ENCODE measurements around the gene RGS13. TPM values are rescaled to one million over a fixed set of nuclear protein-coding genes. Genes with fewer than 3 reads are reported as not detected.
"Not testable (repeated sequence)": the region's sequence is repeated elsewhere in the genome, so short reads cannot be mapped to it uniquely, and the experiment has no call there.

Gene RGS13
- total RNA-seq, 1 donor from 2014 or later: not detected

DNA sequence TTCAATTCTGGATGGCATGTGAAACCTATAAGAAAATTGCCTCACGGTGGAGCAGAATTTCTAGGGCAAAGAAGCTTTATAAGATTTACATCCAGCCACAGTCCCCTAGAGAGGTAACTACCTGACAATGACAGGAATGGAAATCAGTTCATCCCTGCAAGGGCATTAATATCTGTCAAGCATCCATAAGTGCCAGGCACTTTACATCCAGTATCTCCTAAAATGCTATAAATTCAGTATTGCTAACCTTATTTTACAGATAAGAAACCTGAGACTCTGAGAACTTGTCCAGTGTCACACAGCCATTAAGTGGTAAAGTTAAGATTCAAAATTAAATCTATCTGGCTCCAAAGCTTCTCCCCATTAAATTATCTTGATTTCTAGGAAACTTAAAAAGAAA, 22.3 kb downstream of the RGS13 start:
- ATAC-seq (no peak), DNase-seq (no peak)
- intact Hi-C loops (cut with micrococcal nuclease): no loop called here

DNA sequence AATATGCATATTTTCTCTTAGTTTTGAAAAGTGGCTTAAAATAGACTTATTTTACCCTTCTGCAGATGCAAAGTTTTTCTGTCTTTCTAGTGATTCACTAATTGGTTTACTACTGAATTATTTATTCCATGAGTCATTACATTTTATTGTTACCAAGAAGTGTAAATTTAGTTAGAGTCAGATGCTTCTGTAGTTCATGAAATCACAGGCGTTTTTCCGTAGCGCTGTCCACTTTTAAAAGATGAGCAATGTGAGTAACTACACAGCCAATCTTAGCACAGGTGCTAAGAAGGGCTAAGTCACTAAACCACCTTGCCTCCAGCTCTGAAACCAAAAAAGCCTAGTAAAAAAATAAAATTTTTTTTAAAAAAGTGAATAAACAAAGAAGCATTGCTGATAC, 24.7 kb downstream of the RGS13 start:
- intact Hi-C loops (cut with micrococcal nuclease): no loop called here
- ATAC-seq (no peak), DNase-seq (no peak)

DNA sequence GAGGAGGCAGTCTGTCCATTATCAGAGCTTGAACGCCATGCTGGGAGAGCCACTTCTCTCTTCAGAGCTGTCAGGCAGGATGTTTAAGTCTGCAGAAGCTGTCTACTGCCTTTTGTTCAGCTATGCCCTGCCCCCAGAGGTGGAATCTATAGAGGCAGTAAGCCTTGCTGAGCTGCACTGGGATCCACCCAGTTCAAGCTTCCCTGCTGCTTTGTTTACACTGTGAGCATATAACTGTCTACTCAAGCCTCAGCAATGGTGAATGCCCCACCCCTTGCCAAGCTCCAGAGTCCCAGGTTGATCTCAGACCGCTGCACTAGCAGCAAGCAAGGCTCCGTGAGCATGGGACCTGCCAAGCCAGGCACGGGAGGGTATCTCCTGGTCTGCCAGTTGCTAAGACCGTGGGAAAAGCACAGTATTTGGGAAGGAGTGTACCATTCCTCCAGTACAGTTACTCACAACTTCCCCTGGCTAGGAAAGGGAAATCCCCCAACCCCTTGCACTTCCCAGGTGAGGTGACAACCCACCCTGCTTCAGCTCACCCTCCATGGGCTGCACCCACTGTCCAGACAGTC, 32.5 kb downstream of the RGS13 start:
- ATAC-seq: no peak
- intact Hi-C loops (cut with micrococcal nuclease): no loop called here
- DNase-seq: no peak

DNA sequence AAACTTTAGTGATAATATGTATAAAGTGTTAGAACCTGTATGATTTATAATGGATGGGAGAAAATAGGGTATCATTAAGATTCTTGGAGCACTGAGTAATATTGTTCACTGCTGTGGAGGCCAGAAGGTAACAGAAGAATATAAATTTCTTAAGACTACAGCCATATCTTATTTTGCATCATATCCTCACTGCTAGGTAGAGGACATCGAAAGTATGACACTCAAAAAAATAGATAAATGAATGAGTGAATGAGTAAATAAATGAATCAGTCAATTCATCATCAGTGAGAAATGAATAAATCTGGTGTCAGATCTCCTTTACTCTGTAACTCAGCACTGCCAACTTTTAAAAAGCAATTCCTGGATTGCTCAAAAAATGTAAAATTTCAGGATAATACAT, 33.2 kb downstream of the RGS13 start:
- ATAC-seq: no peak
- intact Hi-C loops (cut with micrococcal nuclease): no loop called here

DNA sequence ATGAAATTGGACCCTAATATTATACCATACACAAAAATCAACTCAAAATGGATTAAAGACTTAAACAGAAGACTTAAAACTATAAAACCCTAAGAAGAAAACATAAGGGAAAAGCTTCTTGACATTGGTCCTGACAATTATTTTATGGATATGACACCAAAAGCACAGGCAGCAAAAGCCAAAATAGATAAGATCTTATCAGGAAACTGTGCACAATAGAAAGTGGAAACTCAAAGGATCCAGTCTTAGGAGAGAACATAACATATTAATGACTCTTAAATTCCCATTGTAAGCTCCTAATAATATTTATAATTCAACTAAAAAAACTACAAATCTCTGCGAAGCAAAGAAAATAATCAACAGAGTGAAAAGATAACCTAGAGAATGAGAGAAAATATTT, 39.8 kb downstream of the RGS13 start:
- no peak for DNase-seq
- intact Hi-C loops (cut with micrococcal nuclease): no loop called here

More for the DNA sequence above, 33.2 kb downstream of the RGS13 start:
- DNase-seq: no peak

DNA sequence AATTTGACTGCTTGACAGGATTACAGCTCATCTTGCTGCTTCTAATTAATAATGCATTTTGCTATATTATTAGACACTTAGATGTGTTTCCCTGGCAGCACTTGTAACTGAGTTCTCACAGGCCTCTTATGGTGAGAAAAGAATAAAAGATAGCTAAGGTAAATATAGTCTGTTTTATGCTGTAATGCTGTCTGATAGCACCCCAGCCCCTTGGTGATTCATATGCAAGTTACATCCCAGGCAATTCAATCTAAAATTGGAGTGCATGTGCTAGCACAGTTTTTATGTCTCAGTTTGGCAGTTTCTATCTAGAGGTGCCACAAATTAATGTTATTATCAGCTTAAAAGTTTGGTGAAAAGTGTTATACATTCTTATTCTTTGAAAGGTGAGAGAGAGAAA, 42.2 kb downstream of the RGS13 start:
- DNase-seq (no peak), ATAC-seq (no peak)
- intact Hi-C loops (cut with micrococcal nuclease): no loop called here

More for the DNA sequence above, 39.8 kb downstream of the RGS13 start:
- ATAC-seq: no peak

DNA sequence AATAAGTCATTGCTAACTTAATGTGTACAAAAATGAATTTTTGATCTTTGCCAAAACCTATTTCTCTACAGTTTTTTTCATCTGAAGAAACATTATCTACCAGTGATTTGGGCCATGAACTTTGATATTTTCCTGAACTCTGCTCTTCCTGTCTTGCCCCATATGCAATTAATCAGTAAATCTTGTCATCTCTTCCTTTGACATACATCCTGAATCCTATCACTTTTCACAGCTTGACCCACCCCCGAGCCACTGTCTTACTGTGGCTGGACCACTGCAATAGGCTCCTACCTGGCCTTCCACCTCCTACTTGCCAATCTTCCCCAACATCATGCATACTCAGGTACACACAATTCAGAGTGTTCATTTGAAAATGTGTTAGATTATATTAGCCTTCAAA, 46.4 kb downstream of the RGS13 start:
- intact Hi-C loops (cut with micrococcal nuclease): no loop called here
- DNase-seq (no peak), ATAC-seq (no peak)

DNA sequence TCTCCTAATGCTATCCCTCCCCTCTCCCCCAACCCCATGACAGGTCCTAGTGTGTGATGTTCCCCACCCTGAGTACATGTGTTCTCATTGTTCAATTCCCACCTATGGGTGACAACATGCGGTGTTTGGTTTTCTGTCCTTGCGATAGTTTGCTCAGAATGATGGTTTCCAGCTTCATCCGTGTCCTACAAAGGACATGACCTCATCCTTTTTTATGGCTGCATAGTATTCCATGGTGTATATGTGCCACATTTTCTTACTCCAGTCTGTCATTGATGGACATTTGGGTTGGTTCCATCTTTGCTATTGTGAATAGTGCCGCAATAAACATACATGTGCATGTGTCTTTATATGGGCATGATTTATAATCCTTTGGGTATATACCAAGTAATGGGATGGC, 47.1 kb downstream of the RGS13 start:
- intact Hi-C loops (cut with micrococcal nuclease); ATAC-seq; DNase-seq: not testable (repeated sequence)

DNA sequence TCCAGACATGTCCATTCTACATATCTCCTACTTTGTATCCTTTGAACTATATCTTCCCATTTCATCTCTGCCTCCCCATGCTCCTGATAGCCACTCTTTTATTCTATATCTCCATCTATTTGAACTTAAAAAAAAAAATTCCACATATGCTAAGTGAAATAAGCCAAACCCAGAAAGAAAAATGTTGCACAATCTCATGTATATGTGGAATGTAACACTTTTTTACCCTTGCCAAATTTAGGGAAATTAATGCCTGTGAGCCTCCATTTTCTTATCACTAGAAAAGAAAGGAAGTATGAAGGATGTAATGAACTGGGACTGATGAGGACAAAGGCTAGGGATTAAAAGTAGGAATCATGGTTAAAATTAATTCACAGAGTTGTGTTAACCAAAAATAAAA, 53.5 kb downstream of the RGS13 start:
- DNase-seq: no peak
- no peak for ATAC-seq
- intact Hi-C loops (cut with micrococcal nuclease): no loop called here

DNA sequence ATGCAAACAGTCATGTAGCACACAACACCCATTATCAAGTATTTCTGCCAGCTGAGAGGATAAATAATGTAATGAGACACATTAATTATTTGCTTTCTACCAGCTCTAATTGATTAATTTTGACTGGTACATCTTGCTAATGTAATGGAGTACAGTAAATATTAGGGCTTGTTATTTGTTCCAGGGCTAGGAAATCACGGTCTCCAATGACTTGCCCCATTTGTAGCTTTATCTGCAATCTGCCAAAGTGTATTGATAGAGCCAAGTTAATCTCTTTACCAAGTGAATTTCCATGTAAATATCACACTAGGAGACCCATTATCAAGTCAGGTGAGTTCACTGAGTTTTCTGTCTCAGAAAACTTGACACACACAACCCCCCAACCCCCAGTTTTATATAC, 55.1 kb downstream of the RGS13 start:
- intact Hi-C loops (cut with micrococcal nuclease): no loop called here
- ATAC-seq: no peak
- no peak for DNase-seq

DNA sequence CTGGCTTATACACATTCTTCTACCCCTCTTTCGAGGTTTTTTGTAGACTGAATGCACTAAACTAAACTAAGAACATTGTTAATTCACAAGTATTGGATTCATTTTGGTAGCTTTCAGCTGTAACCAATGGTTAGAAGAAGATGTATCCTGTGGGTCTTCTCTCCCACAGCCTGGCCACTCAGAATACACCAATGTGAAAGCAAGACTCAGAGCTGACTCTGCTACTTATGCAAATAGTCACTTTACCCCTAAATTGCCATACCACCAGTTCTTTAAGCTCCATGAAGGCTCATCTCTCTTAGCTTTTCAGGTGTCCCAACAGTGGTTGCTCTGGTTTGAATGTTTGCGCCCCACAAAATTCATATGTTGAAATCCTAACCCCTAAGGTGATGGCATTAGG, 60.1 kb downstream of the RGS13 start:
- intact Hi-C loops (cut with micrococcal nuclease): no loop called here

DNA sequence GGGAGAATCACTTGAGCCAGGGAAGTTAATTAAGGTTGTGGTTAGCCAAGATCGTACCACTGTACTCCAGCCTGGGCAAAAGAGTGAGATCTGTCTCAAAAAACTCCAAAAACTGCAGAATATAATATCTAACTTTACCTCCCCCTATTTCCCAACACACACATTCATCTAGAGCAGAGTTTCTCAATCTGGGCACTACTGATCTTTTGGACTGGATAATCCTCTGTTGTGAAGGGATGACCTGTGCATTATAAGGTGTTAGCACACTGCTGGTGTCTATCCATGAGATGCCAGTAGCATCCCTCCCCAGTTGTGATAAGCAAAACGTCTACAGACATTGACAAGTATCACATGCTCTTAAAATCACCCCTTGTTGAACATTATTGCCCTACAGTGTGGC, 61.8 kb downstream of the RGS13 start:
- DNase-seq: no peak
- no peak for ATAC-seq
- intact Hi-C loops (cut with micrococcal nuclease): no loop called here

More for the DNA sequence above, 60.1 kb downstream of the RGS13 start:
- DNase-seq (no peak), ATAC-seq (no peak)

DNA sequence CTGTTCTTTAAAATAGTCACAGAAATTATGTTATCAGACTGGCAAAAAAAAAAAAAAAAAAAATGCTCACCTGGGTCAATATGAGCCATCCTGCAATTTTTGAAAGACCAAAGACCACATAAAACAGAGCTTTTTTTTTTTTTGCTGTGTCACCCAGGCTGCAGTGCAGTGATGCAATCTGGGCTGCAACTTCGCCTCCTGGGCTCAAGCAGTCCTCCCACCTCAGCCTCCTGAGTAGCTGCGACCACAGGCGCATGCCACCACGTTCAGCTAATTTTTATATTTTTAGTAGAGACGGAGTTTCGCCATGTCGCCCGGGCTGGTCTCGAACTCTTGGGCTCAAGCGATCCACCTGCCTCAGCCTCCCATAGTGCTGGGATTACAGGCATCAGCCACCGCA, 62.8 kb downstream of the RGS13 start:
- DNase-seq (no peak), ATAC-seq (no peak)
- intact Hi-C loops (cut with micrococcal nuclease): no loop called here

DNA sequence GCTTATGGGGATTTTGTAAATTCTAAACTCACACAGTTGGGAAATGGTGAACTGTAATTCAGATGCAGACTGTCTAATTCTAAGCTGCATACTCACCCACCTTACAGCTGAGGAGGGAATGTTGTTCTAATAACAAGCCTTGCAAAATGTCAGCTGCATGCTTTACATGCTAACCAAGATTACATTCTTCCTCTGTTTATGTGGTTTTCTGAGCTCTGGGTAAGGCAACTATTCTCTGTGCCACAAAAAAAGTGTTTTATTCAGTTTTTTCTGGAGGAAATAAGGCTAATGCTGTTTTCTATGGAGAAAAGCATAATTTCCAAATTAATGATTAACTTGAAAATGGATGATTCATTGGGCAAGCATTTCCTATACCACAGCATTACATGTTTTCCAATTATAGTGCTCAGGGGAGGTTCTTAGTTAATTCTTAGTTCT, 64.9 kb downstream of the RGS13 start:
- DNase-seq (no peak), ATAC-seq (no peak)
- intact Hi-C loops (cut with micrococcal nuclease): no loop called here

DNA sequence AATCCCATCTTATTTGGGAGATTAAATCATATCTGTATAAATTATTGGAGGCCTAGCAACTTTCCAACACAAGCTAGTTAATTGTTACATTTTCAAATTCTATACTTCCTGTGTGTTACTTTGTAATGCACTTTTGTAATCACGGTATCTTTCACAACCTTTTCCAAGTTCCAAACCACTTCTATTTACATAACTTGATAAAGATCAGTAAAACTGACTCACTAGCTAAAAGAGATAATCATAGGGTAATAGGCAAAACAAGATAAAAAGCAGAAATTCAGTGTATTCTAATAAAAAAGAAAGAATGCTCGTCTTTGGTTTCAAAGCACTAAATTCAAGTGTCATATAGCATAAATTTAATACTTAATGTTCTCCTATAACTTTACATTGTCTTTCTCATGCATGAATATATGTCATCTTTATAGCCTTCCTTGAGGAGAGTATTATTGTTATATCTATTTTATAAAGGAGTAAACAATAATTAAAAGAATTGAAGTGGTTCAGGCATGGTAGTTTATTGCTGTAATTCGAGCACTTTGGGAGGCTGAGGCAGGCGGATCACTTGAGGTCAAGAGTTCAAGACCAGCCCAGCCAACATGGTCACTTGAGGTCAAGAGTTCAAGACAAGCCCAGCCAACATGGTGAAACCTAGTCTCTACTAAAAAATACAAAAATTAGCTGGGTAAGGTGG, 66.4 kb downstream of the RGS13 start:
- ATAC-seq: no peak
- no peak for DNase-seq
- intact Hi-C loops (cut with micrococcal nuclease): no loop called here

DNA sequence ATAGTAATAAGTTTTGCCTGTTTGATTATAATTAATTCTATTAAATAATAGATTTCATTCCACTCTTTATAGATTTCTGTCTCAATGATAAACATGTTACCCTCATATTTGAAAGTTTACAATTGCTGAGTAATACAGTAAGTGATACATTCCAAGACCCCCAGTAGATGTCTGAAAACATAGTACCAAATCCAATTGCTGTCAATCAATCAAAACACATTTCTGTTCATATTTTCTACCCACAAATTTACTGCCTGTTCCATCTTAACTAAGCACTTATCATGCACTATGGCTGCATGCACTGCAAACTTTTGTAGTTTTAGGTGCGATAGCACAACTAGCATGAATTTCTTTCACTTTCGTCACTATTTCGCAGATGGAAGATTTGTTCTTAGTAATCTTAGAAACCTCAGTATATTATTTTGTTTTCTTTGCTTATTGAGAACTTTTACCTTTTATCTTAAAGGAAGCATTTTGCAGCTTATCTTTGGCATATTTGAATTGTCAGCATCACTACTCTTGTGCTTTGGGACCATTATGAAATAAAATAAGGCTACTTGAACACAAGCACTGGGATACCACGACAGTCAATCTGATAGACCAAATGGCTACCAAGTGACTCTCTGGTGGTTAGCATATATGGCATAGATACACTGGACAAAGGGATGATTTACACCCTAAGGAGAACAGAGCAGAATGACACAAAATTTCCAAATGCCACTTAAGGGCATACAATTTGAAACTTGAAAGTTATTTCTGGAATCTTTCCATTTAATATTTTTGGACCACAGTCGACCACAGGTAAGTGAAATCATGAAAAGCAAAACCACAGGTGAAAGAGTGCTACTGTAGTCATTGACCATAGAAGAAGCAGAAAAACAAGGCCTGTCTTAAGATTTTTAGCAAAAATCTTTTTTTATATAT, 67.6 kb downstream of the RGS13 start:
- no peak for DNase-seq
- intact Hi-C loops (cut with micrococcal nuclease): no loop called here
- no peak for ATAC-seq

DNA sequence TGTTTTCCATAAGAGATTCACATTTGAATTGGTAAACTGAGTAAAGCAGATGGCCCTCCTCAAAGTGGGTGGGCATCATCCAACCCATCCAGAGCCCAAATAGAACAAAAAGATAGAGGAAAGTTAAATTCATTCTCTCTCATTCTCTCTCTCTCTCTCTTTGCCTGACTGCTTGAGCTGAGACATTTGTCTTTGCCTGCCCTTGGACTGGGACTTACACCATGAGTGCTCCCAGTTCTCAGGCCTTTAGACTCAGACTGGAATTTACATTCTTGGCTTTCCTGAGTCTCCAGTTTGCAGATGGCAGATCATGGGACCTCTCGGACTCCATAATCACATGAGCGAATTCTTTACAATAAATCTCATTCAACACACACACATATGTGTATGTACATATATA, 69.6 kb downstream of the RGS13 start:
- intact Hi-C loops (cut with micrococcal nuclease): no loop called here
- no peak for ATAC-seq
- no peak for DNase-seq

DNA sequence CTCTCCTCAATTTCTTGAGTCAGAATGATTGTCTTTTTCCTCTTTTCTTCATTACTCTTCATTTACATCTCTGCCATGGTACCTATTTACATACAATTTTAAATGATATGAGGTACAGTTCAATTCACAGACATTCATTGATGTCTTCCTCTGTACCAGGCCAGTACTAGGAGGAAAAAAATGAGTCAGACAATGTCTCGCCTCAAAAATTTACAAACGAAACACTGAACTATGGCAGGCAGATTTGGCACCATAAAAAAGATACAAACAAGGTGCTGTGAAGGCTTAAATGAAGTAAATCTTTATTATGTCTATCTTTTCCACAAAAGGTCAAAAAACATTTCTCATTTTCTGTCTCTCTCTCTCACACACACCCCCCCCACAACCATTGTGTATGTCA, 71.0 kb downstream of the RGS13 start:
- ATAC-seq: no peak
- intact Hi-C loops (cut with micrococcal nuclease): no loop called here
- no peak for DNase-seq

DNA sequence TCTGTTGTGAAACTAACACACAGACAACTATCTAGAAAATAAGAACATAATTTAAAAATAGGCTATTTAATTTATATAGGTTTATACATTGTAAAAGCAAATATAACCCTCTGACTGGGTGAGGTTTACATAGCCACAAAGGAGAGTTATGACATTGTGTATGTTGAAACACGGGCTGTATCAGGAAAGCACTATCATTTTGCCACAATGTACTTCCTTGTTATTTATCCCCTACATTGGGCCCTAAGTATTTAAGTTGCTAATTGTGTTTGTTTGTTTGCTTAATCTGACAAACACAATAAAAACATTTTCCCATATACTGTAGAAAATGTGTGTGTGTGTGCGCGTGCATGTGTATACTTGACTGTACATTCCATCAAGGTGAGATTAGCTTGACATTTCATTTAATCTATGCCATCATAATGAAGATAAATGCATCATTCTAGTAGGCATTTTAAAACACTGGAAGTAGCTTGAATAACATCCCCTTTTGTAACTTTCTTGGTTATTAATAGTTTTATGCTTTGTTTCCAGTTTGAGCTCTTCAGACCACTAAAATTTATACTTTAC, 72.1 kb downstream of the RGS13 start:
- no peak for ATAC-seq
- no peak for DNase-seq
- intact Hi-C loops (cut with micrococcal nuclease): no loop called here

DNA sequence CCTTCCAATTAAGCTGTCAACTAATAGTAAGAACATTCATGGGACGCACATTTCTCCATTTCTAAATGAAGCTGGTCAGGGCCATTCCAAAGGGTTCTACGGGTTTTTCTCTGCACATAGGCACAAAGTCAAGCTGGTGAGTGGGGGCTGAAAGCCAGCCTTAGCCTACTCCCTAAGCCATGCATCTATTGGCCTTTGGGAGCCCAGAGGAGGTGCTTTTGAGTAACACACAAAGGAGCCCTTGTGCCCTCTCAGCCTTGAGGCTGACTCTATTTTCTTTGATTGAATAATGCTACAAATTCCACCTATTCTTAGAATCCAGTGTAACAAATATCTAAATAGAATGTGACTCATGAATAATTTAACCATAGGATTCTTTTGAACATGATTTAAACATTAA, 73.6 kb downstream of the RGS13 start:
- no peak for DNase-seq
- intact Hi-C loops (cut with micrococcal nuclease): no loop called here

More for the DNA sequence above, 73.6 kb downstream of the RGS13 start:
- ATAC-seq: no peak
